K562 (cell line): ENCODE results near the gene ETV7. TPM values are rescaled to one million over a fixed set of nuclear protein-coding genes. Genes with fewer than 3 reads are reported as not detected.

Experiments
- BRD4 ChIP-seq: fragments of 200-600 bp; sonication (generic); IDR thresholded peaks from 2 replicates; pipeline ENCODE4 v1.6.1; 2017; ENCODE audit warnings: inconsistent platforms
- CHD2 ChIP-seq: IDR thresholded peaks from 2 replicates; pipeline ENCODE4 v1.6.1; 2011; ENCODE audit warnings: low read depth, low read length
- ELF2 ChIP-seq: fragments of 250-450 bp; sonication (Bioruptor Pico); IDR thresholded peaks from 2 replicates; pipeline ENCODE4 v1.5.0; 2021; ENCODE audit warnings: mild to moderate bottlenecking
- ERF ChIP-seq: fragments of 450-650 bp; formaldehyde crosslinking; IDR thresholded peaks from 2 replicates; pipeline ENCODE4 v1.4.0; 2020; ENCODE audit warnings: mild to moderate bottlenecking, mixed read lengths
- ETS1 ChIP-seq: conservative IDR thresholded peaks from 2 replicates; pipeline ENCODE4 v1.6.1; 2011; ENCODE audit warnings: low read depth, mild to moderate bottlenecking, low read length; ENCODE audit not compliant: control insufficient read depth
- HIVEP1 ChIP-seq: fragments of 250-450 bp; sonication (Bioruptor Pico); IDR thresholded peaks from 2 replicates; pipeline ENCODE4 v1.4.0; 2020; ENCODE audit warnings: mild to moderate bottlenecking
- JUN ChIP-seq, 2 experiments: sonication (generic) in 1 of 2; formaldehyde crosslinking in 1 of 2; IDR thresholded peaks; 2 replicates each; pipeline versions ENCODE4 v1.6.1 to v1.8.0; 2012 to 2022; ENCODE audit warnings: borderline replicate concordance in 2 of 2, mild to moderate bottlenecking in 2 of 2, improper control_type of control experiment in 1 of 2, low read depth in 1 of 2, low read length in 1 of 2, missing genetic modification reagents in 1 of 2
- LARP7 ChIP-seq: fragments of 450-650 bp; IDR thresholded peaks from 2 replicates; pipeline ENCODE4 v1.6.1; 2016
- PHF21A ChIP-seq: fragments of 450-650 bp; IDR thresholded peaks from 2 replicates; pipeline ENCODE4 v1.6.1; 2017; ENCODE audit warnings: low read depth, borderline replicate concordance
- RAD21 ChIP-seq, 2 experiments: fragments of 250-450 bp in 1 of 2; fragments of 450-650 bp in 1 of 2; sonication (Bioruptor Pico) in 1 of 2; formaldehyde crosslinking in 1 of 2; IDR thresholded peaks in 1 of 2; conservative IDR thresholded peaks in 1 of 2; 2 replicates each; pipeline versions ENCODE4 v1.4.0 to v1.8.0; 2020 to 2022; ENCODE audit warnings: mild to moderate bottlenecking in 2 of 2, moderate library complexity in 1 of 2
- SETDB1 ChIP-seq: IDR thresholded peaks from one replicate; pipeline ENCODE4 v1.6.1; 2012; ENCODE audit warnings: low read length, control low read depth, inconsistent platforms
- SMAD1 ChIP-seq: fragments of 150-350 bp; IDR thresholded peaks from 2 replicates; pipeline ENCODE4 v1.6.1; 2014; ENCODE audit warnings: low read length, low read depth; ENCODE audit not compliant: partially characterized antibody
- SRSF1 ChIP-seq: fragments of 200-400 bp; formaldehyde crosslinking; IDR thresholded peaks from 2 replicates; pipeline ENCODE4 v1.6.1; 2017; ENCODE audit warnings: mild to moderate bottlenecking, low read depth, low read length, moderate library complexity
- TEAD1 ChIP-seq, 2 experiments: fragments of 450-650 bp in 1 of 2; sonication (generic) in 1 of 2; formaldehyde crosslinking; IDR thresholded peaks; 2 replicates each; pipeline versions ENCODE4 v1.4.0 to v1.8.0; 2020 to 2022; ENCODE audit warnings: mild to moderate bottlenecking in 2 of 2, missing genetic modification reagents in 1 of 2
- TEAD4 ChIP-seq, 2 experiments: sonication (generic) in 1 of 2; formaldehyde crosslinking in 1 of 2; IDR thresholded peaks; 2 replicates each; pipeline versions ENCODE4 v1.6.1 to v1.8.0; 2012 to 2022; ENCODE audit warnings: borderline replicate concordance in 1 of 2, inconsistent platforms in 1 of 2, low read length in 1 of 2, mild to moderate bottlenecking in 1 of 2, missing genetic modification reagents in 1 of 2
- THRAP3 ChIP-seq: fragments of 450-650 bp; IDR thresholded peaks from 2 replicates; pipeline ENCODE4 v1.6.1; 2016; ENCODE audit warnings: mild to moderate bottlenecking, inconsistent platforms, borderline replicate concordance
- WHSC1 ChIP-seq: IDR thresholded peaks from one replicate; pipeline ENCODE4 v1.6.1; 2012; ENCODE audit warnings: low read length, control low read depth, inconsistent platforms
- ZNF124 ChIP-seq: sonication (generic); formaldehyde crosslinking; IDR thresholded peaks from 2 replicates; pipeline ENCODE4 v1.8.1; 2022; ENCODE audit warnings: missing genetic modification reagents
- ZNF140 ChIP-seq: fragments of 250-450 bp; sonication (Bioruptor Pico); IDR thresholded peaks from 2 replicates; pipeline ENCODE4 v1.8.0; 2021; ENCODE audit warnings: moderate library complexity, mild to moderate bottlenecking, inconsistent platforms
- ZNF212 ChIP-seq: fragments of 450-650 bp; formaldehyde crosslinking; IDR thresholded peaks from 2 replicates; pipeline ENCODE4 v1.4.0; 2020; ENCODE audit warnings: mild to moderate bottlenecking
- ZNF263 ChIP-seq: sonication (generic); formaldehyde crosslinking; IDR thresholded peaks from 2 replicates; pipeline ENCODE4 v1.8.0; 2022; ENCODE audit warnings: mild to moderate bottlenecking, missing genetic modification reagents, borderline replicate concordance
- ZNF277 ChIP-seq: fragments of 250-450 bp; sonication (Bioruptor Pico); IDR thresholded peaks from 2 replicates; pipeline ENCODE4 v1.8.0; 2022; ENCODE audit warnings: inconsistent platforms, mild to moderate bottlenecking, moderate library complexity, borderline replicate concordance
- ZNF444 ChIP-seq: fragments of 250-450 bp; sonication (Bioruptor Pico); IDR thresholded peaks from 2 replicates; pipeline ENCODE4 v1.4.0; 2020; ENCODE audit warnings: mild to moderate bottlenecking, moderate library complexity
- polyA plus RNA-seq, 8 experiments: library from polyadenylated mRNA; depleted of rRNA in 4 of 8; stranded (reverse) in 5 of 8; unstranded in 3 of 8; fragments of >200 nt; fragmentation: Nextera tagmentation in 2 of 8; fragmentation: Illumina TruSeq in 1 of 8; extraction: Ambion mirVana in 2 of 8; extraction: Trizol in 1 of 8; gene quantifications; 2 replicates each; pipeline versions ENCODE4 v1.2.1 to v1.2.3, GENCODE V29; 2011 to 2014; ENCODE audit warnings: inconsistent platforms in 1 of 8, missing spikeins in 1 of 8
- total RNA-seq, 7 experiments: library from RNA; depleted of rRNA in 6 of 7; stranded (reverse); fragments of >200 nt in 6 of 7; fragmentation: Illumina TruSeq in 2 of 7; extraction: Trizol in 2 of 7; gene quantifications; 2 replicates each; pipeline versions ENCODE4 v1.2.1 to v1.2.3, GENCODE V29; 2011 to 2021; ENCODE audit warnings: low replicate concordance in 1 of 7
- TF ChIP-seq, protein P1 (sequence below): fragments of 450-650 bp; conservative IDR thresholded peaks from 2 replicates; pipeline ENCODE4 v1.6.1; 2016; ENCODE audit warnings: missing genetic modification characterization, low read depth, mild to moderate bottlenecking, control low read depth, missing compliant biosample characterization

The ETV7 gene
- total and polyA plus RNA-seq, 9 of the 15 experiments (the other 6 are each of a cell fraction or from before 2014, with no cell fraction given), result 0.07 to 0.22 (median 0.14) TPM; not detected in 3

DNA sequence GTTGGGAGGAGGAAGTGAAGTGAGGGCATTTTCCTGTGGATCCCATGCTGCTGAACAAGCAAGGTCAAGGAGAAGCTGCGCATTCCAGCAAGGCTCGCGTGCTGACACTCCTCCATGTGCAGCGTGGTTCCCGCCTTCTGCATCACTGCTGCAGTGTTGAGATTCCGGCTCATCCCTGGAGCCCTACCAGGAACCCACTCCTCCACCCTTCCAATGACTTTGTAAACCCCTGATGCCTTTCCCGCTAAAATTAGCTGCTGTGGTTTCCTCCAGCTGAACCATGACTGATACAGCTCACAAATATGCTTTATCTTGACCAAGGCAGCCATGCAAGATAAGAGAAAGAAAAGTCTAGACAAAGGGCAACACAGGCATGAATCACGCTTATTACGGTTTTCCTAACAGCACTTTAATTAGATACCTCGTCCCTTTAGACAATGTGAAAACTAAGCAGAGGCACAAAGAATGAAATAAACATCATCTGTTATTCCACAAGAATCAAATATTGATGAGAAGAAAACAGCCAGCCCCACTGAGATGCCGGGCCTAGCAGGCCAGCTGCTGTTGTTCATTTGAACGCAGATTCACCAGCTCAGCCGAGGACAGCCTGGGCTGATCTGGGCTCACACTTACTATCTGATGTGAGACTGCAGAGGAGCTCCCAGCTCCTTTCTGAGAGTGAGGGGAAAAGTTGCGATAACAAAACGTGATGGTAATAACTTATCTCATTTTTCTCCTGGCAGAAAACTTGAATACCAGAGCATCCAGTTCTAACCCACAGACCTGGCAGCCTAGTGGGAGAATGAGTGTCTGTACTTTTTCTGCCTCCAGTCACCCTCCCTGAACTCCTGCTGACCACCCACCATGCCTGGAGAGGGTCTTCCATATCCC is 36.5 kb downstream of the ETV7 start (continued):
- TF ChIP-seq TEAD1 (CRISPR knock-in tag; IDR thresholded peaks at IDR 0.05), result peak; percentile 87 to 97
- TF ChIP-seq RAD21 (CRISPR knock-in tag; conservative IDR thresholded peaks at IDR 0.05 in 1 of 2, IDR thresholded peaks at IDR 0.05 in 1 of 2), result peak; percentile 5 to 14; a peak in 1 of 4 replicates
- TF ChIP-seq TEAD4 (IDR thresholded peaks at IDR 0.05; ENCODE audit: low read length), result peak; percentile 97
- no peak for TF ChIP-seq TEAD4 (CRISPR knock-in tag; IDR thresholded peaks at IDR 0.05; ENCODE audit: borderline replicate concordance)
- TF ChIP-seq CHD2, result no peak
- no peak for TF ChIP-seq SMAD1
- no peak for TF ChIP-seq ZNF212 (CRISPR knock-in tag)
- no peak for TF ChIP-seq ZNF124 (CRISPR knock-in tag)
- TF ChIP-seq THRAP3, result no peak
- TF ChIP-seq BRD4, result no peak
- no peak for TF ChIP-seq SRSF1
- TF ChIP-seq ZNF444 (CRISPR knock-in tag), result 0 out of 2 replicates have a peak, but pooled peaks have one; percentile 20
- peak; percentile 59; the same call in 1 of the 2 replicates for TF ChIP-seq PHF21A
- no peak for TF ChIP-seq WHSC1
- TF ChIP-seq SETDB1, result no peak
- no peak for TF ChIP-seq ZNF140 (CRISPR knock-in tag)
- TF ChIP-seq LARP7, result no peak
- peak; percentile 89 for TF ChIP-seq ZNF263
- no peak for TF ChIP-seq HIVEP1 (CRISPR knock-in tag)
- no peak for TF ChIP-seq ELF2
- TF ChIP-seq, protein P1, sequence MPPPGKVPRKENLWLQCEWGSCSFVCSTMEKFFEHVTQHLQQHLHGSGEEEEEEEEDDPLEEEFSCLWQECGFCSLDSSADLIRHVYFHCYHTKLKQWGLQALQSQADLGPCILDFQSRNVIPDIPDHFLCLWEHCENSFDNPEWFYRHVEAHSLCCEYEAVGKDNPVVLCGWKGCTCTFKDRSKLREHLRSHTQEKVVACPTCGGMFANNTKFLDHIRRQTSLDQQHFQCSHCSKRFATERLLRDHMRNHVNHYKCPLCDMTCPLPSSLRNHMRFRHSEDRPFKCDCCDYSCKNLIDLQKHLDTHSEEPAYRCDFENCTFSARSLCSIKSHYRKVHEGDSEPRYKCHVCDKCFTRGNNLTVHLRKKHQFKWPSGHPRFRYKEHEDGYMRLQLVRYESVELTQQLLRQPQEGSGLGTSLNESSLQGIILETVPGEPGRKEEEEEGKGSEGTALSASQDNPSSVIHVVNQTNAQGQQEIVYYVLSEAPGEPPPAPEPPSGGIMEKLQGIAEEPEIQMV (tag), result no peak
- peak; percentile 45; the same call in 1 of the 2 replicates for TF ChIP-seq JUN (IDR thresholded peaks at IDR 0.05; ENCODE audit: borderline replicate concordance, low read depth, low read length)
- TF ChIP-seq JUN (CRISPR knock-in tag; IDR thresholded peaks at IDR 0.05; ENCODE audit: borderline replicate concordance), result no peak
- TF ChIP-seq ETS1, result no peak
- TF ChIP-seq ZNF277 (CRISPR knock-in tag), result no peak
- TF ChIP-seq ERF (CRISPR knock-in tag), result no peak
